Measurements from ENCODE around the gene COMMD10.

DNA sequence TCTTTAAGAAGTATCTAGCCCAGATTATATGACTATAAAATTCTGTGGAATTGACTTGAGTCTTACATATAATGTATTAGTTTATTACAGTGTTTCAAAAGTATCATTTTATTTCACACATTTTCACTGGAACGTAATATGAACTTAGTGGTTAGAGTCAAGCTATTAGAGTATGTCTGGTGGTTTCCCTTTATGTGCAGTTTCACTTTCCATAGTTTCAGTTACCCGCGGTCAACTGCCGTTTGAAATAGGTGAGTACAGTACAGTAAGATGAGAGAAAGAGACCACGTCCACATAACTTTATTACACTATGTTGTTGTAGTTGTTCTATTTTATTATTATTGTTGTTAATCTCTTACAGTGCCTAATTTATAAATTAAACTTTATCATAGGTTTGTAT lies 50.5 kb downstream of the COMMD10 start:
- TF ChIP-seq, protein P1, sequence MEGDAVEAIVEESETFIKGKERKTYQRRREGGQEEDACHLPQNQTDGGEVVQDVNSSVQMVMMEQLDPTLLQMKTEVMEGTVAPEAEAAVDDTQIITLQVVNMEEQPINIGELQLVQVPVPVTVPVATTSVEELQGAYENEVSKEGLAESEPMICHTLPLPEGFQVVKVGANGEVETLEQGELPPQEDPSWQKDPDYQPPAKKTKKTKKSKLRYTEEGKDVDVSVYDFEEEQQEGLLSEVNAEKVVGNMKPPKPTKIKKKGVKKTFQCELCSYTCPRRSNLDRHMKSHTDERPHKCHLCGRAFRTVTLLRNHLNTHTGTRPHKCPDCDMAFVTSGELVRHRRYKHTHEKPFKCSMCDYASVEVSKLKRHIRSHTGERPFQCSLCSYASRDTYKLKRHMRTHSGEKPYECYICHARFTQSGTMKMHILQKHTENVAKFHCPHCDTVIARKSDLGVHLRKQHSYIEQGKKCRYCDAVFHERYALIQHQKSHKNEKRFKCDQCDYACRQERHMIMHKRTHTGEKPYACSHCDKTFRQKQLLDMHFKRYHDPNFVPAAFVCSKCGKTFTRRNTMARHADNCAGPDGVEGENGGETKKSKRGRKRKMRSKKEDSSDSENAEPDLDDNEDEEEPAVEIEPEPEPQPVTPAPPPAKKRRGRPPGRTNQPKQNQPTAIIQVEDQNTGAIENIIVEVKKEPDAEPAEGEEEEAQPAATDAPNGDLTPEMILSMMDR (conservative IDR thresholded peaks at IDR 0.05; ENCODE audit: low read depth, low read length): no peak
- TF ChIP-seq RAD21 (IDR thresholded peaks at IDR 0.05; ENCODE audit: low read length): no peak
- TF ChIP-seq MAZ (IDR thresholded peaks at IDR 0.05; ENCODE audit: borderline replicate concordance, low read depth, low read length): no peak
- TF ChIP-seq POLR2A (IDR thresholded peaks at IDR 0.05; ENCODE audit: low read depth, low read length): no peak
- no peak for TF ChIP-seq FOS (IDR thresholded peaks at IDR 0.05; ENCODE audit: low read depth, low read length)
- no peak for TF ChIP-seq CEBPB (IDR thresholded peaks at IDR 0.05; ENCODE audit: low read depth, low read length)
- no peak for TF ChIP-seq MAFK (IDR thresholded peaks at IDR 0.05; ENCODE audit: low read depth, low read length)
- no peak for TF ChIP-seq BHLHE40 (IDR thresholded peaks at IDR 0.05; ENCODE audit: low read depth, low read length)
- TF ChIP-seq, protein P2, sequence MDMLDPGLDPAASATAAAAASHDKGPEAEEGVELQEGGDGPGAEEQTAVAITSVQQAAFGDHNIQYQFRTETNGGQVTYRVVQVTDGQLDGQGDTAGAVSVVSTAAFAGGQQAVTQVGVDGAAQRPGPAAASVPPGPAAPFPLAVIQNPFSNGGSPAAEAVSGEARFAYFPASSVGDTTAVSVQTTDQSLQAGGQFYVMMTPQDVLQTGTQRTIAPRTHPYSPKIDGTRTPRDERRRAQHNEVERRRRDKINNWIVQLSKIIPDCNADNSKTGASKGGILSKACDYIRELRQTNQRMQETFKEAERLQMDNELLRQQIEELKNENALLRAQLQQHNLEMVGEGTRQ (IDR thresholded peaks at IDR 0.05; ENCODE audit: low read depth, low read length): no peak
- TF ChIP-seq, protein P3, sequence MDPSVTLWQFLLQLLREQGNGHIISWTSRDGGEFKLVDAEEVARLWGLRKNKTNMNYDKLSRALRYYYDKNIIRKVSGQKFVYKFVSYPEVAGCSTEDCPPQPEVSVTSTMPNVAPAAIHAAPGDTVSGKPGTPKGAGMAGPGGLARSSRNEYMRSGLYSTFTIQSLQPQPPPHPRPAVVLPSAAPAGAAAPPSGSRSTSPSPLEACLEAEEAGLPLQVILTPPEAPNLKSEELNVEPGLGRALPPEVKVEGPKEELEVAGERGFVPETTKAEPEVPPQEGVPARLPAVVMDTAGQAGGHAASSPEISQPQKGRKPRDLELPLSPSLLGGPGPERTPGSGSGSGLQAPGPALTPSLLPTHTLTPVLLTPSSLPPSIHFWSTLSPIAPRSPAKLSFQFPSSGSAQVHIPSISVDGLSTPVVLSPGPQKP (IDR thresholded peaks at IDR 0.05; ENCODE audit: borderline replicate concordance, low read depth, low read length): no peak
- TF ChIP-seq RCOR1 (IDR thresholded peaks at IDR 0.05; ENCODE audit: insufficient replicate concordance, low read length): no peak

Measured in IMR-90 (cell line).